Limb (tissue), 2 donors: Measurements from ENCODE around the gene TUBB8.
"Not testable (repeated sequence)": the region's sequence is repeated elsewhere in the genome, so short reads cannot be mapped to it uniquely, and the experiment has no call there.

Source experiments
- DNase-seq, 2 donors: peaks; one replicate each; pipeline ENCODE4 v3.0.0-alpha.2; 2016; ENCODE audit errors: extremely low spot score in 2 of 2

Gene TUBB8

GRCh38 chr10:48996-49395, at the start of gene TUBB8:
Gene TUBB8, minus strand, starts transcription at chr10:49296. Its CDS starts 58 bp downstream, at chr10:49238.
- DNase-seq: no peak

- DNase-seq: no peak
These were observed 47.4 kb upstream of the TUBB8 start for GRCh38 chr10:96466-96865.

GRCh38 chr10:95356-96115, 46.4 kb upstream of the TUBB8 start:
- DNase-seq: no peak

- no peak for DNase-seq
These were observed 45.5 kb upstream of the TUBB8 start for GRCh38 chr10:94613-95012.

- DNase-seq: no peak
These were observed 43.8 kb upstream of the TUBB8 start for GRCh38 chr10:92846-93245.

GRCh38 chr10:92153-92552, 43.1 kb upstream of the TUBB8 start:
- DNase-seq: no peak

GRCh38 chr10:91313-91712, 42.2 kb upstream of the TUBB8 start:
- no peak for DNase-seq

- no peak for DNase-seq
These were observed 41.1 kb upstream of the TUBB8 start for GRCh38 chr10:90161-90560.

GRCh38 chr10:89248-89647, 40.2 kb upstream of the TUBB8 start:
- no peak for DNase-seq

- no peak for DNase-seq
These were observed 39.2 kb upstream of the TUBB8 start for GRCh38 chr10:88253-88652.

- no peak for DNase-seq
These were observed 38.3 kb upstream of the TUBB8 start for GRCh38 chr10:87177-88080.

GRCh38 chr10:86031-86430, 36.9 kb upstream of the TUBB8 start:
- no peak for DNase-seq

- no peak for DNase-seq
These were observed 35.9 kb upstream of the TUBB8 start for GRCh38 chr10:85044-85443.

- no peak for DNase-seq
These were observed 34.9 kb upstream of the TUBB8 start for GRCh38 chr10:83930-84530.

- no peak for DNase-seq
These were observed 31.5 kb upstream of the TUBB8 start for GRCh38 chr10:80477-81105.

GRCh38 chr10:79532-80215, 30.6 kb upstream of the TUBB8 start:
- DNase-seq: no peak

- no peak for DNase-seq
These were observed 29.5 kb upstream of the TUBB8 start for GRCh38 chr10:78556-78955.

GRCh38 chr10:74266-74621, 25.1 kb upstream of the TUBB8 start:
- not testable (repeated sequence) for DNase-seq

- peak; percentile 57 to 74 for DNase-seq
These were observed 24.6 kb upstream of the TUBB8 start for GRCh38 chr10:73543-74265.

- DNase-seq: not testable (repeated sequence)
These were observed 19.1 kb upstream of the TUBB8 start for GRCh38 chr10:68156-68555.

GRCh38 chr10:49926-50325, 830 bp upstream of the TUBB8 start:
- DNase-seq: not testable (repeated sequence)
